NCI-H2171 treated with DMSO at 0.1 percent for 48 hours (cell line): ENCODE measurements around the gene SLC13A3.

Experiments
- DNase-seq: peaks from one replicate; lab custom pipeline; 2025; lab: John Stamatoyannopoulos, UW

Gene SLC13A3

DNA sequence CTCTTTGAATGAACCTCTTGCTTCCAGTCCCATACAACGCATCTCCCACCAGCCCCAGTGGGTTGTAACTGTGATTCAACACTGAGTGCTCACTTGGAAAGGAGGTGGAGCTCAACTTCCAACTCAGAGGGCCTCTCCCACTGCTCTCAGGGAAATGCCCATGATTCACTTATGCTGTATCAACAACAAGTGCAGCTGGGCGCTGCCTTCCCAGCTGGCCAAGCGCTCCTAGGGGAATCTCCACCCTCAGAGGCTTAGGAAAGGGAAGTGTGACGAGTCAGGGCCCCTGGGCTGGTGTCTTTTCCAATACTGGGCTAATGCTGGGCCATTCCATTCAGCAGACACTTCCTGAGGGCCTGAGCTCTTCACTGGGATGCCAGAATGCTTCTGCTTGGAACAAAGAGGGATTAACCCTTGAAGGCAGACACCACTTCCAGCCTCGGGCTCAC is 92.7 kb downstream of the SLC13A3 start:
- DNase-seq, result peak; percentile 56

DNA sequence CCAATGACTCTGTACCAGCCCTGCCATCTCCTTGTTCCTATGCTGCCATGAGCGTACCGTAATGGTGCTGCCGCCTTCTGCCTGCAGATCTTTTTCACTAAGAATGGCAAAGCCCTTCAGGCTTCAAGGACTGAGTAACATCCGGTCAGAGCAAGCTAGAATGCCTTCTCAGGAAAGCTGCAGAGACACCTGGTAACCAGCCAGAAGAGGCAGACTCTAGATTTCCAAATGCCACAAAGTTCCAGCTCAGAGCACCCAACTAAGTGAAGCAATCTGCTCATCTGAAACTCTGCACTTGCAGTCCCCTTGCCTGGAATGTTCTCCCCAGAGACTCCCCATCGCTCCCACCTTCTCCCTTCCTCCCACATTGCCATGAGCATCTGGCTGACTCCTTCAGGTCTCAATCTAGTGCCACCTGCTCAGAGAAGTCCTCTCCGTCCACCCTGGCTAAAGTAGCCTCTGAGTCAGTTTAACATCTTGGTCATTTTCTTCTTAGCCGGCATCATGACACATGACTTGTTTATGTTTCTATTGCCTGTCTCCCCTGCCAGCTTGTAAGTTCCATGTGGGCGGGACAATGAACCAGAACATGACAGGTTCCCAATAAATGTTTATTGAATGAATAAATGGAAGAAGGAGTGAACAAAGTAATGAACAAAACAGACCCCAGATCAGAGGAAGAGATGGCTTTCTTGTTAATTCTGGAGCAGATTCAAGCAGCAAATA is 93.9 kb downstream of the SLC13A3 start:
- DNase-seq, result peak; percentile 57

DNA sequence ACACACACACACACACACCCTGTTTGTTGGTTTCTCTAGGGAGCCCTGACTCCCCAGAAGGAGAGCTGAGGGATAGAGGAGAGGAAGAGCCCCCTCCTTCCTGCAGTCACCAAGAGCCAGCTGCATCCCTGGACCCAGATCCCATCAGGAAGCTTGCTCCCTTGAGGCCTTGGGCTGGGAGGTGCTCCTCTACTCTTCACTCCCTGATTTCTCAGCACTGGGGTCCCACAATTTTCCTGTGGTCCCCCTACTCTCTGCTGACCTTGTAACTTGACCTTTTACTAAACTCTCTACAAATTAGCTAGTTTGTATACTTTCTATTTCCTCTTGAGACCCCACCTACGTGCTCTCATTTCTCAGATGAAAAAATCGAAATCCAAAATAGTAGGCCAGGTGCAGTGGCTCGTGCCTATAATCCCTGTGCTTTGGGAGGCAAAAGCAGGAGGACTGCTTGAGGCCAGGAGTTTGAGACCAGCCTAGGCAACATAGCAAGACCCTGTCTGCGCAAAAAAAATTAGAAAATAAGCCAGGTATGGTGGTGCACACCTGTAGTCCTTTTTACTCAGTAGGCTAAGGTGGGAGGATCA is 95.8 kb downstream of the SLC13A3 start:
- DNase-seq, result no peak

DNA sequence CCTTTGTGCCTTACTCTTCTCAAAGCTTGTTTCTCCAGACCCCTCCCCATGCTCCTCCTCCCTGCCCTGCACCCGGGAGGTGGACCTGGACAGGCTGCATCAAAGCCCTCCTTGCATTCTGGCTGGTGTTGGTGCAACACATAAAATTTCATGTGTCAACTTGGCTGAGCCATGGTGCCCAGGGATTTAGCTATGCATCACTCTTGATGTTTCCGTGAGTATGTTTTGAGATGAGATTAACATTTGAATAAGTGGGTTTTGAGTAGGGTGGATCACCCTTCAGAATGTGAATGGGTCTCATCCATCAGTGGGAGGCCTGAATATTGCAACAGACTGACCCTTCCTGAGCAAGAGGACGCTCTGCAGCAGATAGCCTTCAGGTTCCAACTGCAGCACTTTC is 96.4 kb downstream of the SLC13A3 start:
- DNase-seq, result no peak

DNA sequence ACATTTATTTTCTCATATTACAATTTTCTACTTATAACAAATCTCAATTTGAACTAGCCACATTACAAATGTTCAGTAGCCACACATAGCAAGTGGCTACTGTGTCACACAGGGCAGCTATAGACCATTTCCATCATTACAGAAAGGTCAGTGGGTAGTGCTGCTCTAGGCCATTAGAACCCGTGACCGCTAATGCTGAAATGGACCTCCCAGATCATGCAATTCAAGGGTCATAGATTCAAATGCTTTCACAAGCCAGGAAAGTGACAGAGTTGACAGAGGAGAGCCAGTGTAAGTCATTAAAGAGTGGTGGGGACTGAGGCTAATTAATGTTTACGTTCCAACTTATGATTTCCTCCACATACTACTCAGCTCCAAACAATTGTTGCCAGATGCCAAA is 97.3 kb downstream of the SLC13A3 start:
- DNase-seq, result no peak

DNA sequence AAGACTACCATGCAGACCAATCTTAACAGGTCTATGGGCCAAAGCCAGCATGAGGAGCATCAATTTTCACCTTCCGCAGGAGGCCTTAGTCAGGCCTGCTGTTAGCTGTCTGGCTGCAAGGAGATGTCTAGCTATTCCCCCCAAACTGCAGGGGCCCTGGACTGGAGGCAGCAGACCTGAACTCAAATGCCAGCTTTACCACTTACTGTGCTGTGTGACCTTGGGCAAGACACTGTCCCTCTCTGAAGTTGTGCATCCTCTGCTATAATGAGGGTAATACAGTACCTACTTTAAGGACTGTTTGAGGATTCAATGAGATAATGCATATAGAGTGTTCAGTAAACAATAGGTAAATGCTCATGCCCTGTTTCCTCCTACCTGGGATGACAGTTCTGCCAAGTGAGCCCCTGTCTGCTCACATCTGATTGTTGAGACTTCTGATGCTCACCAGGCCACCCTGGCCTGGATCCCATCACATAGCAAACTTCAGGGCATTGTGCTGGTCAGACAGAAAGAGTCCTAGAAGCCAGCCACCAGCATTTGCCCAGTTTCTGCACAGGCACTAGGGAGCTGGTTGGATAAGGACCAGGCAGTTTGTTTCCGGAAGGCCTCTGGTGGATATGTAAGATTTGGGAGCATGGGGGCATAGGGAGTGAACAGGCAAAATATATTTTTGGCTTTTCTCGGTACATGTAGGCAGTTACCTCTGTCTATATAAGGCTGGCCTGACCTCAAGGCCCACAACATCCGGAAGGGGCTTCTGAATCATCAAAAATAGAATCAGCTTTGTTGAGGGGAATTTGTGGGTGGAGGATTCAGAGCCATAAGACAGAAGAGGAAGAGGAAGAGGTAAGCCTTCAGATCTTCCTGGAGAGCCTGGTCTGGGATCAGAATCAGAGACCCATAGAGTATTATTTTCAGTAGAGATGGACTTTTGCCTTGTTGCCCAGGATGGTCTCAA is 98.5 kb downstream of the SLC13A3 start:
- DNase-seq, result no peak

DNA sequence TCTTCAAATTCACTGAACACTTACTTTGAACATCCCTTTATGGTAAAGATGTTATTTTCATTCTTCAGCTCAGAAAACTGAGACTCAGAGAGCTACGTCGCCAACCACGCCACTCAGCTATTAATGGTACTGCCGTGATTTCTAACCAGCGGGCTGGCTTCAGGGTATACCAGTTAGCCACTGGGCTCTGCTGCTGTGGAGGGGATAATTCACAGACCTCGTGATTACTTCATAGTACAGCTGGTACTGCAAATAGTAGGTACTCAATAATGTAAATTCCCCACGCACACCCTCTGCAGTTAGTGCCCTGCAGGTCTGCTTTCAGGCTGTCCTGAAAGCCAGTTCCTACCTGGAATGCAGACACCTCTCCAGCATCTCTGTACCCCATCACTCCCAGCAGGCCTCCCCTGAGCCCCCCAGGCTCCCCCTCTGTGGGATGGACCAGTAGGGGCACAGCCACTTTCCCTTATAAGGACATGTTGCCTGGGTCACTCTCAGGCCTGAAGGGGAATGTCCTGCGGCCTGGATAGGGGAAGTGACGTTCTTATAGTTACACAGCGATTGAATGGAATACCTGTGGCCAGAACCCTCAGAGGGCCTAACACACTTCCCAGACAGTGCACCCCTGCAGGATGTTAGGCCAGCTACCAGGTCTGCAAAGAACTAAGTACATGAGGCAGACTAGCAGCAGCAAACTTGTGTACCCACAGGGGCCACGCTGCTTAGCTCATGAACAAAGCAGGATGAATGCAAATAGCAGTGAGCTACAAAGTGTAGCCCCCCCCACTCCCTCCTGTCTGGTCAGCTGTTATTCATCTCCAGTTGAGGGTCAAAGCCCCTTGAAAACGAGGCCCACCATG is 99.5 kb downstream of the SLC13A3 start:
- DNase-seq, result no peak

DNA sequence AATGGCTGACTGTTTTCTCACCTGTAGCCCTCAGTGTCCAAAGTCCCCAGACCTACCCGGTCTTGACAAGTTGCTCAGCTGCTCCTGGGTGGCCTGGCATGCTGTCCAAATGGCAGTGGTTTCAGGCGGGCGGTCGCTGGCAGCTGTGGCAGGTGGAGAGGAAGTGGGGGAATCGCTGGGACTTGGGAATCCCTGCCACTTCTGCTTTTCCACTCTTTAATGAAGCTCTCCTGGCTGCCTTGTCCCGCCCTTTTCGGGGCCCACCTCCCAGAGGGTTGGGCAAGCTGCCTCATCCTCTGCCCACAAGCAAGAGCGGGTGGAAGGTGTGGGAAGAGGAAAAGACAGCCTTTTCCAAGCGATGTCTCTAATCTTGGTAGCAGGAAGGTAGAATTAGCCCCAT is 100.8 kb downstream of the SLC13A3 start, which contains the start of gene OCSTAMP:
Gene OCSTAMP (minus strand): TSS at position 194 of the 400 bp plus-strand sequence. CDS start 94 bp downstream, at position 100.
- DNase-seq, result no peak

DNA sequence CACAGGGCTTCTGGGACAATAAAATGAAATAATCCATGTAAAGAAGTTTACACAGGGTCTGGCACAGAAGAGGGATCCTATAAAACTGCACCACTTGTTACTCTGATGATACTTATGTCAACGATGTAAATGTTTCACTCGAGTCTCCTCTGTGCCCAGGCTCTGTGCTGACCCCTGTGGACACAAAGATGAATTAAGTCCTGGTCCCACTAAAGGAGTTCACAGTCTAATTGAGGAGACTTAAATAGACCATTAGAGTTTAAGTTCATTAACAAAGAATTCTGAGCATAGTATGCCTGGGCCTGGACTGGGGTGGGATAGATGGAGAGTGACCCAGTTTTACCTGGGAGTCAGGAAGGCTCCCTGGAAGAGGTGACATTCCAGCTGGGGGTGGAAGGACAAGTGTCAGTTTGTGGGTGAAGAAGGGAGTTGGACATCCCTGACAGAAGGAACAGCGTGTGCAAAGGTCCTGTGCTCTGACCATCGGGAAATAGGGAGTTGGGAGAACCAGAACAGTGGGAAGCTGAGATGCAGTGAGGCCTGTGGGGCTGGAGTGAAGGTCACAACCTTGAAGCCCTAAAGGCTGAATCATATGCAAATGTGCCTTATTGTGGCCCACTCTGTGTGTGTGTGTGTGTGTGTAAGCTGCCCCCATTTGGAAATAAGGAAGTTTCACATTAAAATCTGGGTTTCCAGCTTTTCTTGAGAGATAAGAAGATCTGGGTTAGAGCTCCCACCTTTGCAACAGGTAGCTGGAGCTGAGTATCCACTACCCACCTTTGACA is 101.9 kb downstream of the SLC13A3 start:
- no peak for DNase-seq

DNA sequence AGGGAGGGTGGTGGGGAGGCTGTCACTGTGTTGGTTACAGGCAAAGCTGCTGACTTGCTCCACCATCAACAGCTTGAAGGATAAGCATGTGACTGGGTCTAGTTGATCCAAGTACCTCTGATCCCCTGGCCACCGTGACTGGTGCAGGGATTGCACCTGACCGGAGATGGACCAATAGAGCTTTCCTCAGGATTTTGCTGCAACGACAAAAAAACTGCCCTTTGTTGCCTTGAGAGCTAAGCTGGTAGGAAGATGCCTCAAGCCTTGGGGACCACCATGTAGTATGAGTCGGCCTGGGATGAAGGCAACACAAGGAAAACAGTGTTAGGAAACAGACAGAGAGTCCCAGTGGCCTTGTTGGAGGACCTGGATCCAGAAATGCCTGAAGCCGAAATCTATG is 102.6 kb downstream of the SLC13A3 start:
- no peak for DNase-seq

DNA sequence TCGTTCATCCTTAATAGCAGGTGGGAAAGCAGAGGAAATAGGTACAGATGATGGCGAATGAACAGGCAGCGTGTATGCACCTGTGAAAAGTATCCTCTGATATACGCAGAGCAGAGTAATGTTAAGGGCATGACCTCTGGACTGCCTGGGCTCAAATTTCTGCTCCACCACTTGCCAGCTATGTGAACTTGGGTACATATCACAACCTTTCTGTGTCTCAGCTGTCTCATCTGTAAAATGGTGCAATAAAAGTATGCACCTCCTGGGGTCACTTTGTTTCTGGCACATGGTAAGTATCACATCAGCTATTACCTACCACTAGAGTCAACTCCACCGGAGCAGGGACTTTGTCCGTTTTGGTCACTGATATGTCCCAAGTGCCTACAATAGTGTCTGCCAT is 103.3 kb downstream of the SLC13A3 start:
- DNase-seq, result no peak

DNA sequence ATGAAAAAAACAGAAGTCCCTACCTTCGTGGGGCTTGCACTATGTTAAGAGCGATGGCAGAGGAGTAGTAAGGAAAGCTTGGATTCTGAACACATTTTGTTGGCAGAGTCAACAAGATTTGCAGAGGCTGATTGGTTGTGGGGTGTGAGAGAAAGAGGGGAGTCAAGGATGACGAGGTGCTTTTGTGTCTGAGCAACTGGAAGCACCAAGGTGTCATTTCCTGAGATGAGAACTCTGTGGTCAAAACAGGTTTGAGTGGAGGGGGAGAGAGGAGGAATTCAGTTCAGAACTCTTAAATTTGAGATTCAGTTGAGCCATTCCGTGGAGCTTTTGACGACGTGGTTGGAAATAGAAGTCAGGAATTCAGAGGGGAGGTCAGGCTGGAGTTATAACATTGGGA is 104.3 kb downstream of the SLC13A3 start:
- no peak for DNase-seq

DNA sequence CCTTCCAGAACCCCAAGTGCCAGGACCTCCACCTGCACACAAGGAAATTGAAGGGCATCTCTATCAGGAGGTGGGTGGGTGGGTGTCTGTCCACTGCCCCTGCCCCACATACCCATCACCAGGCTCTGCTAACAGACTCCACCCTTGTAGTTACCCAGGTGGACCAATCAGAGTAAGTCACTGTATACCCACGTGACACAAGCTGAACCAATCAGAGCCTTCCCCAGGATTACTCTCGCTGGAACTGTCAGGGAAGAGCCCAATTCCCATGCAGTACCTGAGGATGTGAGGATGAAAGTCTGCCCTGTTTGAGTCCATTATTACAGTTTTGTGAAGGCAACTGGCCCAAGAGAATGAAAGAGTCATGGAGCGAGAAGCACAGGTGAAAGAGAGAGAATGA is 105.0 kb downstream of the SLC13A3 start:
- no peak for DNase-seq

DNA sequence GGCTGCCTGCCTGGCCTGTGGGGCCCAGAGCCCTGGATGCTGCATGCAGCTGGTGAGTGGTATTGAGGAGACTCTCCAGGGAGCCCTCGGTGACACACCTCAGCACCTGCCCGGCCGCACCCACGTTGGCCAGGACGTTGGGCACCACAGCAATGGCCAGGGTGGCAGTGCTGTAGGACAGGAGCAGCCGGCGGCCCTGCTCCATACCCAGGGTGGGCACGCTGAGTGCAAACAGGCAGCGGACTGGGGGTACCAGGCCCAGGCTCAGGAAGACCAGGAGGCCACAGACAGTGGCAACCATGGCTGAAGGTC is 105.5 kb downstream of the SLC13A3 start:
- no peak for DNase-seq

DNA sequence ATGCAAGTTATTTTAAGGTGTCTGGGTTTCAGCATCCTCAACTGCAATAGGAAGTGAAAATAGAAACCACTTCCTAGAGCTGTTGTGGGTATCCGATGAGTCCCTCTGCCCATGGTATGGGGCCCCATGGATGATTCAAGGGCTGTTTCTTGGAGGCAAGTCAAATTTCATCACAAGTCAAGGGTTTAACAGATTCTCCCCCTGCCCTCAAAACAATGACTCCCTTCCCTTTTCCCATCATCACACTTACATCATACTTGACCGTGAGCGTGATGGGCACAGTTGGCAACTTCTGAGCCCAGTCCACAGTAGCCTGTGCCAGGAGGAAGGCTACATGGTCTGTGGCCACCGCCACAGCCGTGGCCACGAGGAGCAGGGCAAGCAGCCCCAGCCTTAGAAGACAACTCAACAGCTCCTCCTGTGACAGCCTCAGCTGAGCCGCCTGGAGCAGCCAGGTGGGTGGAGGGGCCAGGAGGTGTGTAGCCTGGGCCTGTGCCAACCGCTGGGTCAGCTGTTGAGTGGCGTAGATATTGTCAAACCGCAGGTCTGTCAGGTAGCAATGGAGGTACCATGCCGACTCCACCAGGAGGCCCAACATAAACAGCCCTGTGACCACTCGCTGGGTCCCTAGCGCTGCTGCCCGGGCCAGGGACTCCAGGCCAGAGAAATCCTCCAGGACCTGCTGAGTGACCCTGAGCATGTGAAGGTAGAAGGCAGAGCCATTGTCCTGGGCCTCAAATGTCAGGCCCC is 106.0 kb downstream of the SLC13A3 start:
- no peak for DNase-seq

DNA sequence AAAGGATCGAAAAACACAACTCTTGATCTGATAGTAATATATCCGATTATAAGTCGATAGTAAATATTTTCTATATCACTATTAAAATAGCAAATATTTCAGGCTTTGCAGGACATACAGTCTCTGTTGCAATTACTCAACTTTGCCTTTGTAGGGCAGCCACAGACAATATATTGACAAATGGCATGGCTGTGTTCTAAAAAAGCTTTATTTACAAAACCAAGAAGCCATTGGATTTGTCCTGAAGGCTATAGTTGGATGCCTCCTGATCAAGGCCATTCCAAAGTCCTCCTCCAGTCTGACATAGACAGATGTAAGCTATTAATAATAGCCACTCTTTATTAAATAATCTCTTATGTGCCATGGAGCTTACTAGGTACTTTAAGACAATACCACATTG is 106.7 kb downstream of the SLC13A3 start:
- no peak for DNase-seq

DNA sequence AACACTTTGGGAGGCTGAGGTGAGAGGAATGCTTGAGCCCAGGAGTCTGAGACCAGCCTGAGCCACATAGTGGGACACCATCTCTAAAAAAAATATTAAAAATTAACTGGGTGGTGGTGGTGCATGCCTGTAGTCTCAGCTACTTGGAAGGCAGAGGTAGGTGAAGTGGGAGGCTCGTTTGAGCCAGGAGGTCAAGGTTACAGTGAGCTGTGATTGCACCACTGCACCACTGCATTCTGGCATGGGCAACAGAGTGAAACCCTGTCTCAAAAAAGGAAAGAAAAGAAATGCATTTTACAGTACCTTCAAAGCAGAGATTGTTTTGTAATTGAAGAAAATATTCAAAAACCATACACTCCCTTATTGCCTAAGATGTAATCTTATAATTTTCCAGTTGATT is 107.3 kb downstream of the SLC13A3 start:
- DNase-seq, result no peak

DNA sequence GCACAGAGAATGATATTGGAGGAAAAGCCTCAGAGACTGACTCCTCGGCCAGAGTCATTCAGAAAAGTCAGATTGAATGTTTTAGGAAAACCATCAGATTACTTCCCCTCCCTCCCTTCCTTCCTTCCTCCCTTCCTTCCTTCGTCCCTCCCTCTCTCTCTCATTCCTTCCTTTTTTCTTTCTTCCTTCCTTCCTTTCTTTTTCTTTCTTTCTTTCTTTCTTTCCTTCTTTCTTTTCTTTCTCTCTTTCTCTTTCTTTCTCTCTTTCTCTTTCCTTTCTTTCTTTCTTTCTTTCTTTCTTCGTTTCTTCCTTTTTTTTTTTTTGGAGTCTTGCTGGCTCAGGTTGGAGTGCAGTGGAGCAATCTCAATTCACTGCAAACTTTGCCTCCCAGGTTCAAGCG is 108.2 kb downstream of the SLC13A3 start:
- DNase-seq, result no peak

DNA sequence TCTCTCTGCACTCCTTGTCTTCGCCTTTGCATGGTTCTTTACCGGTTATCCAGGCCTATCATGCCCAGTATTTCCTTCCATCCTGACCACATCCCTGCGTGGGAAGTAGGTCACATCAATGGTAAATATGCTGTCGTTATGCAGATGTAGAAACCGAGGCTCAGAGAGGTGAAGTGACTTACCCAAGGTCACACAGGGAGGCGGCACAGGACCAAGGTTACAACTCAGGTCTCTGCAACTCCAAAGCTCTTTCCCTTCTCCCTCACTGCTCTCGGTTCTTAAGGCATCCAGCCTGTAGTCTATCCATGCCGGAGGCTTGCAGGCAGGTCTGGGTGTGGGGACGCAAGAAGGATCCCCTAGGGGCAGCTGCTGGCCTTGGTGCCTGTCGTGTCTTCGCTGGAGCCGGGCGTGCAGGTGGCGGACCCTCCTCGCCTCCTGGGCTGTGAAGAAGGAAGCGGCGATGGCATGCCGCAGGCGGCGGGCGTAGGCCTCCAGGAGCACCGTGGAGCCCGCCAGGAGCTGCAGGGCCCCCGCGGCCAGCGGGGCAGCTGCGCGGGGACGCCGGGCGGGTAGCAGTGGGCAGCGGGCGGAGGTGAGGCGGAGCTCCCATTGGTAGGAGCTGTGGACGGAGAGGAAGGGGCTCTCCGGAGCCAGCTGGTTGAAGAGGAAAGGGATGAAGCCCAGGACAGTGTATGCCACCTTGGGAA is 109.9 kb downstream of the SLC13A3 start:
- no peak for DNase-seq

DNA sequence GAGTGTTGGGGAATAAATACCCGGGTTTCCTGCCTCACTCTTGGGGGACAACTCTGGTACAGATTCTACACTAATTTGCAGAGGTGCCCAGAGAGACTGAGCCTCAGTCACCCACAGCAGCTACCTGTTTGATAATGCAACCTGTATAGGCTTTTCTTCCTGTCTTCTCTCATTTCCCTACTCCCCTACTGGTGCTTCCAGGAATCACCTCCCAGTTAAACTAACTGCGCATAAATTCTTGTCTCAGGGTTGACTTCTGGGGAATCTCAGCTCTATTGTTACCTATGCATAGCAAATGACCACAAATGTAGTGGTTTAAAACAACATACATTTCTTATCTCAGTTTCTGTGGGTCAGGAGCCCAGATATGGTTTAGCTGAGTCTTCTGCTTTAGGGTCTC is 112.1 kb downstream of the SLC13A3 start:
- DNase-seq, result no peak
